Endothelial cell of umbilical vein (primary cell): ENCODE data around the gene HOXA3. TPM values are rescaled to one million over a fixed set of nuclear protein-coding genes. Genes with fewer than 3 reads are reported as not detected.

Experiments used
- BruUV-seq: library from RNA; stranded (reverse); fragments of 400-500 nt; replicated peaks from 2 replicates; lab custom pipeline; 2021; lab: Mats Ljungman, UMichigan
- CTCF ChIA-PET: fragments of 300-600, 350-600 bp; sonication (Branson Sonifier 250); formaldehyde crosslinking; loops from one replicate; lab custom pipeline; 2021; ENCODE audit warnings: antibody characterized with exemption, inconsistent platforms; lab: Charles Lee
- POLR2A ChIA-PET: fragments of 300-600, 350-600 bp; sonication (Branson Sonifier 250); formaldehyde crosslinking; loops from one replicate; lab custom pipeline; 2021; ENCODE audit warnings: antibody characterized with exemption, inconsistent platforms; lab: Charles Lee
- DNase-seq: peaks from one replicate; pipeline ENCODE4 v3.0.0-alpha.2; 2011; ENCODE audit warnings: low read depth, low spot score
- FAIRE-seq: peaks from 2 replicates; lab custom pipeline; 2011; peaks lifted over from hg19 to GRCh38; lab: Jason Lieb, UNC
- H2AFZ ChIP-seq: 2 replicates; pipeline ENCODE4 v1.6.0; 2012; ENCODE audit warnings: low read depth, low read length, control low read depth, inconsistent platforms
- H3K27ac ChIP-seq: 2 replicates; pipeline ENCODE4 v1.5.1; 2011; ENCODE audit warnings: low read depth, mild to moderate bottlenecking, control low read depth, low read length, moderate library complexity; ENCODE audit not compliant: insufficient read depth
- H3K27me3 ChIP-seq, 2 experiments: 2 replicates each; pipeline versions ENCODE4 v1.6.0 to v1.6.1; 2011; ENCODE audit warnings: low read length in 2 of 2, mixed read lengths in 1 of 2; ENCODE audit not compliant: control insufficient read depth in 2 of 2, insufficient read depth in 2 of 2
- H3K36me3 ChIP-seq, 2 experiments: 2 replicates in 1 of 2; 3 replicates in 1 of 2; pipeline ENCODE4 v1.5.1; 2011; ENCODE audit warnings: low read length in 2 of 2, mild to moderate bottlenecking in 1 of 2, moderate library complexity in 1 of 2; ENCODE audit not compliant: control insufficient read depth in 2 of 2, insufficient read depth in 2 of 2; ENCODE audit errors: extremely low read depth in 1 of 2
- H3K4me1 ChIP-seq: 3 replicates; pipeline ENCODE4 v1.5.1; 2011; ENCODE audit warnings: mild to moderate bottlenecking, low read length; ENCODE audit not compliant: control insufficient read depth, insufficient read depth; ENCODE audit errors: extremely low read depth
- H3K4me2 ChIP-seq: 2 replicates; pipeline ENCODE4 v1.6.1; 2011; ENCODE audit warnings: low read length, control low read depth, mixed read lengths; ENCODE audit not compliant: insufficient read depth
- H3K4me3 ChIP-seq, 3 experiments: fragments of 200-600 bp in 1 of 3; sonication (generic), shearing (Covaris generic) in 1 of 3; replicated peaks in 1 of 3; 2 replicates each; pipeline ENCODE4 v1.5.1; 2011 to 2016; ENCODE audit warnings: control low read depth in 3 of 3, low read length in 3 of 3, mild to moderate bottlenecking in 2 of 3, inconsistent platforms in 1 of 3, low read depth in 1 of 3, moderate library complexity in 1 of 3; ENCODE audit not compliant: insufficient read depth in 1 of 3
- H3K79me2 ChIP-seq: 2 replicates; pipeline ENCODE4 v1.6.0; 2012; ENCODE audit warnings: low read length, inconsistent platforms; ENCODE audit not compliant: control insufficient read depth, insufficient read depth
- H3K9ac ChIP-seq: replicated peaks from 2 replicates; pipeline ENCODE3; 2011; ENCODE audit warnings: low read length, control low read depth; ENCODE audit not compliant: insufficient read depth; ENCODE audit errors: extremely low read depth
- H3K9me1 ChIP-seq: replicated peaks from 3 replicates; pipeline ENCODE4 v1.6.0; 2011; ENCODE audit warnings: mild to moderate bottlenecking, low read length; ENCODE audit not compliant: control insufficient read depth, insufficient read depth; ENCODE audit errors: extremely low read depth
- H3K9me3 ChIP-seq: replicated peaks from 2 replicates; pipeline ENCODE4 v1.5.1; 2012; ENCODE audit warnings: low read length, inconsistent platforms; ENCODE audit not compliant: control insufficient read depth, insufficient read depth
- H4K20me1 ChIP-seq: replicated peaks from 2 replicates; pipeline ENCODE3; 2011; ENCODE audit warnings: mild to moderate bottlenecking, low read length; ENCODE audit not compliant: control insufficient read depth, insufficient read depth; ENCODE audit errors: extremely low read depth
- EZH2 ChIP-seq: IDR thresholded peaks from 2 replicates; pipeline ENCODE4 v1.6.1; 2012; ENCODE audit warnings: borderline replicate concordance, low read depth, mild to moderate bottlenecking, moderate library complexity, low read length, inconsistent platforms; ENCODE audit not compliant: severe bottlenecking
- JUN ChIP-seq: IDR thresholded peaks from 2 replicates; pipeline ENCODE4 v1.6.1; 2011; ENCODE audit warnings: borderline replicate concordance, low read depth; ENCODE audit not compliant: insufficient read length, insufficient read depth
- MYC ChIP-seq: IDR thresholded peaks from one replicate; pipeline ENCODE4 v1.6.1; 2011; ENCODE audit warnings: mild to moderate bottlenecking, low read depth, low read length
- POLR2A ChIP-seq: IDR thresholded peaks from 2 replicates; pipeline ENCODE4 v1.6.1; 2012; ENCODE audit warnings: low read depth, mild to moderate bottlenecking, control low read depth, low read length
- POLR2AphosphoS5 ChIP-seq: IDR thresholded peaks from 2 replicates; pipeline ENCODE4 v1.6.1; 2012; ENCODE audit warnings: low read depth, mild to moderate bottlenecking, control low read depth, low read length, moderate library complexity; ENCODE audit not compliant: insufficient read depth
- dilution Hi-C: fragments of 300-500 bp; cut with MboI; formaldehyde crosslinking; loops from one replicate; pipeline ENCODE4 v1.15.0; 2019; ENCODE audit warnings: low sequenced_read_pairs; ENCODE audit not compliant: extremely low pct_ligation_motif_present
- intact Hi-C: fragments of 100-400 bp; cut with micrococcal nuclease; formaldehyde crosslinking; loops from one replicate; pipeline ENCODE4 v1.10.0; 2022
- polyA plus RNA-seq, 4 experiments: library from polyadenylated mRNA; depleted of rRNA in 3 of 4; stranded (reverse) in 3 of 4; unstranded in 1 of 4; fragments of >200 nt; gene quantifications; 2 replicates each; pipeline versions ENCODE4 v1.2.1 to v1.2.3, GENCODE V29; 2011 to 2012; ENCODE audit warnings: missing spikeins in 1 of 4
- total RNA-seq: library from RNA; stranded (reverse); gene quantifications from 2 replicates; pipeline ENCODE4 v1.2.3, GENCODE V29; 2021

HOXA3 gene
- total and polyA plus RNA-seq, 2 donors (not counting 3 experiments of a cell fraction or from before 2014, with no cell fraction given), result 4.7 to 14.0 TPM

GRCh38 chr7:27117887-27118491 is 34.4 kb downstream of the HOXA3 start:
- CTCF ChIA-PET, result interaction anchor here (1.1 to 9.1 kb wide), 5 partner anchors 11 to 435 kb away, joined by 3 to 70 read pairs (median 9); partner anchors contain the start of genes HOXA1 and HOXA5
- BruUV-seq, result no TSS peak
- TF ChIP-seq MYC, result peak; percentile 22
- TF ChIP-seq EZH2, result no peak
- TF ChIP-seq POLR2AphosphoS5, result peak; percentile 70
- peak; percentile 80 for TF ChIP-seq POLR2A
- no peak for TF ChIP-seq JUN
- H3K27ac ChIP-seq, result peak overlapping the region; percentile 96
- H2AFZ ChIP-seq, result no peak overlapping the region
- H3K9ac ChIP-seq, result peak overlapping the region; percentile 97
- H4K20me1 ChIP-seq, result no peaks in the 10 kb centered on the region
- H3K4me1 ChIP-seq, result peaks cover 76% of the 10 kb centered on the region
- H3K27me3 ChIP-seq, result no peaks in the 10 kb centered on the region
- peak overlapping the region; percentile 97 for H3K4me2 ChIP-seq
- no peaks in the 10 kb centered on the region for H3K9me3 ChIP-seq
- H3K4me3 ChIP-seq, result peak overlapping the region; percentile 7 to 91 (median 50)
- peaks cover 90% of the 10 kb centered on the region for H3K79me2 ChIP-seq
- intact Hi-C loops (loop anchor here (1.0 to 10.0 kb wide), 5 partner anchors 12 to 963 kb away; partner anchors contain the start of genes HOXA4, NFE2L3 and SKAP2), dilution Hi-C loops (no loop called here)
- POLR2A ChIA-PET, result interaction anchor here (0.7 to 1.9 kb wide), 9 partner anchors 9 to 745 kb away, joined by 3 to 5 read pairs (median 3); partner anchors contain the start of gene HOXA5
- FAIRE-seq (peak; percentile 99), DNase-seq (peak; percentile 94)
- no peaks in the 10 kb centered on the region for H3K9me1 ChIP-seq
- no peaks in the 10 kb centered on the region for H3K36me3 ChIP-seq
